SU-DHL-6 (cell line): ENCODE measurements around the gene P4HTM.
A peak's percentile ranks its signal among the peaks of the same experiment; 100 is the strongest.

Experiments used
- EZH2phosphoT487 ChIP-seq: fragments of 200-600 bp; sonication (generic), shearing (Covaris generic); conservative IDR thresholded peaks from 2 replicates; pipeline ENCODE4 v1.6.1; 2018; ENCODE audit warnings: mild to moderate bottlenecking, antibody characterized with exemption, low read length, moderate library complexity, mixed read lengths
- TF ChIP-seq, protein P1 (sequence below): fragments of 200-600 bp; sonication (generic); IDR thresholded peaks from one replicate; pipeline ENCODE4 v1.5.1; 2017; ENCODE audit warnings: antibody characterized with exemption, mild to moderate bottlenecking, low read length, moderate library complexity; ENCODE audit not compliant: insufficient read depth, poor library complexity, severe bottlenecking

DNA sequence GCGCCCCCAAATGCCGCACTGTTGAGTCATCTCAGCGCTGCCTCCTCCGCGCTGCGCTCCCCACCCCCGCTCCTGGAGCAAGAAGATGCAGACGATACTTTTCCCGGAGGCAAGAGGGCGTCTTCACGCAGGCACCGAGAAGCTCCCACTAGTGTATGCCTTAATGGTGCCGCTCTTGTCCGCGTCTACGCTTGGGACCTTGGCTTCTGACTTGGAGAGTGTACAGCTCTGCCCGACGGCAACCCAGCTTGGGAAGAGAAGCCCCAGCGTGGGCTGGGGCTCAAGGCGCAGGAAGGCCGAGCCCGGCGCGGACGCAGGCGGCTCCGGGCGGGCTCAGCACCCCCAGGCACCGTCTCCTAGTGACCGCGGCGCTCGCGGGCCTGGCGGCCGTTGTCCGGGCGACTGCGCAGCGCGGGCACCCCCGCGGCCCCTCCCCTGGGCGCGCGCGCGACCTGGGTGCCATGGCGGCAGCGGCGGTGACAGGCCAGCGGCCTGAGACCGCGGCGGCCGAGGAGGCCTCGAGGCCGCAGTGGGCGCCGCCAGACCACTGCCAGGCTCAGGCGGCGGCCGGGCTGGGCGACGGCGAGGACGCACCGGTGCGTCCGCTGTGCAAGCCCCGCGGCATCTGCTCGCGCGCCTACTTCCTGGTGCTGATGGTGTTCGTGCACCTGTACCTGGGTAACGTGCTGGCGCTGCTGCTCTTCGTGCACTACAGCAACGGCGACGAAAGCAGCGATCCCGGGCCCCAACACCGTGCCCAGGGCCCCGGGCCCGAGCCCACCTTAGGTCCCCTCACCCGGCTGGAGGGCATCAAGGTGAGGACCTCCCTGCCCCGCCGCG lies at the start of gene P4HTM:
- TF ChIP-seq, protein P1, sequence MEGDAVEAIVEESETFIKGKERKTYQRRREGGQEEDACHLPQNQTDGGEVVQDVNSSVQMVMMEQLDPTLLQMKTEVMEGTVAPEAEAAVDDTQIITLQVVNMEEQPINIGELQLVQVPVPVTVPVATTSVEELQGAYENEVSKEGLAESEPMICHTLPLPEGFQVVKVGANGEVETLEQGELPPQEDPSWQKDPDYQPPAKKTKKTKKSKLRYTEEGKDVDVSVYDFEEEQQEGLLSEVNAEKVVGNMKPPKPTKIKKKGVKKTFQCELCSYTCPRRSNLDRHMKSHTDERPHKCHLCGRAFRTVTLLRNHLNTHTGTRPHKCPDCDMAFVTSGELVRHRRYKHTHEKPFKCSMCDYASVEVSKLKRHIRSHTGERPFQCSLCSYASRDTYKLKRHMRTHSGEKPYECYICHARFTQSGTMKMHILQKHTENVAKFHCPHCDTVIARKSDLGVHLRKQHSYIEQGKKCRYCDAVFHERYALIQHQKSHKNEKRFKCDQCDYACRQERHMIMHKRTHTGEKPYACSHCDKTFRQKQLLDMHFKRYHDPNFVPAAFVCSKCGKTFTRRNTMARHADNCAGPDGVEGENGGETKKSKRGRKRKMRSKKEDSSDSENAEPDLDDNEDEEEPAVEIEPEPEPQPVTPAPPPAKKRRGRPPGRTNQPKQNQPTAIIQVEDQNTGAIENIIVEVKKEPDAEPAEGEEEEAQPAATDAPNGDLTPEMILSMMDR: peak; percentile 15
- no peak for TF ChIP-seq EZH2phosphoT487
